Activated CD8-positive, alpha-beta memory T cell treated with anti-CD3 and anti-CD28 coated beads, Interleukin-2, amount 10 ng/mL, durations not matched to agents 7 days and 5 days (primary cell): ENCODE results near the gene MTPN. TPM values are rescaled to one million over a fixed set of nuclear protein-coding genes. Genes with fewer than 3 reads are reported as not detected.

ENCODE experiments used
- ATAC-seq: fragments of 150-1000 bp; cut with Tn5 transposase; one replicate; pipeline ENCODE4 v1.10.0; 2021; ENCODE audit warnings: moderate library complexity
- CTCF ChIA-PET: fragments of 350-600 bp; sonication (Branson Sonifier 250); formaldehyde crosslinking; loops from one replicate; lab custom pipeline; 2021; ENCODE audit warnings: antibody characterized with exemption; lab: Charles Lee
- DNase-seq: peaks from one replicate; pipeline ENCODE4 v3.0.0-alpha.2; 2020
- H3K27ac Mint-ChIP-seq: one replicate; pipeline ENCODE4 v1.8.0; 2021; ENCODE audit warnings: mild to moderate bottlenecking, mixed read lengths
- H3K27me3 Mint-ChIP-seq: one replicate; pipeline ENCODE4 v1.8.0; 2021; ENCODE audit warnings: mixed read lengths
- H3K36me3 Mint-ChIP-seq: one replicate; pipeline ENCODE4 v1.8.0; 2021; ENCODE audit warnings: mild to moderate bottlenecking, mixed read lengths
- H3K4me1 Mint-ChIP-seq: one replicate; pipeline ENCODE4 v1.8.0; 2021; ENCODE audit warnings: mixed read lengths
- H3K4me3 Mint-ChIP-seq: one replicate; pipeline ENCODE4 v1.8.0; 2021; ENCODE audit warnings: mild to moderate bottlenecking, moderate library complexity, mixed read lengths
- H3K9me3 Mint-ChIP-seq: one replicate; pipeline ENCODE4 v1.8.0; 2022; ENCODE audit warnings: low read depth, mixed read lengths
- total RNA-seq, 2 experiments: library from RNA; stranded (reverse); gene quantifications; one replicate each; pipeline ENCODE4 v1.2.3, GENCODE V29; 2021

MTPN gene
- total RNA-seq, 2 experiments from 2014 or later = 86.1 to 109 TPM

DNA sequence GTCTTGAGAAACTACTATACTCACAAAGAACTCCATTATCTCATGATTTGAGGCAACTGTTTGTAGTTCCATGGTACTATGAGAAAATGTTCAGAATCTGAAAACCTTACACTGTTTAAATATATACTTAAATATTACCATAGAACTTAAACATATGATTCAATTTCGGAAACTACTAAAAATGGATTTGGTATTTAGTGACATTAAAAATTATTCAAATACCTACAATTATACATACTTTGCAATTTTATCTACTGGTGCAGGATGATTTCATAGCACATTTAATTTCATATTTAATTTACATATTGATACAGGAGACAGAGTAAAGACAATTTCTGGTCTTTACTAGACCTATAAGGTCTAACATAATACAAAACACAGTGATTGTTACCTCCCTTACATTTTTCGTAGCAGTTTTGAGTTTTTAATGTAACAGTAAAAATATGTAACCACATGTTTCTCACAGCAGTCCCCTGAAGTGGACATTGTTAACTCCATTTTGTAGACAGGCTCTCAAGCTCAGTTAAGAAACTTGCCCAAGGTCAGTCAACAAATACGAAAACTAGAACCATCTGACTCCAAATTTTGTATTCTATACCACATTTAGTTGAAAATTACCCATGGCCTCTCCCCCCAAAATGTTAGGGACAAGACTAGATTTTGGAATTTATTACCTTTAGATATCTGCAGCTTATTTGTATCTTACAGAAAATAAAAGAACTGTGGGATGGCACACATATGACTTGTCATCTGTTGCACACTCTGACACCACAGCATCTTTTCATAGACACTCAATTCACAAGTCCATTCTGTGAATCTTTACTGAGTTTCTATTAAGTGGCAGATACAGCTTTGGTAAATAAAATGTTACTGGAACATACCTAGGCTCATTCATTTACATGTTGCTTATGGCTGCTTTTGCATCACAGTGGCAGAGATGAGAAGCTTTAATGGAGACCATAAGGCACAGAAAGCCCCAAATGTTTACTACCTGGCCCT lies 36.8 kb downstream of the MTPN start:
- Mint-ChIP-seq H3K27me3 (no peaks in the 10 kb centered on the region), H3K4me3 (no peak overlapping the region), H3K36me3 (peaks cover 3% of the 10 kb centered on the region), H3K27ac (no peak overlapping the region), H3K4me1 (peaks cover 15% of the 10 kb centered on the region), H3K9me3 (no peaks in the 10 kb centered on the region)
- CTCF ChIA-PET = no interaction called here
- ATAC-seq (no peak), DNase-seq (no peak)

DNA sequence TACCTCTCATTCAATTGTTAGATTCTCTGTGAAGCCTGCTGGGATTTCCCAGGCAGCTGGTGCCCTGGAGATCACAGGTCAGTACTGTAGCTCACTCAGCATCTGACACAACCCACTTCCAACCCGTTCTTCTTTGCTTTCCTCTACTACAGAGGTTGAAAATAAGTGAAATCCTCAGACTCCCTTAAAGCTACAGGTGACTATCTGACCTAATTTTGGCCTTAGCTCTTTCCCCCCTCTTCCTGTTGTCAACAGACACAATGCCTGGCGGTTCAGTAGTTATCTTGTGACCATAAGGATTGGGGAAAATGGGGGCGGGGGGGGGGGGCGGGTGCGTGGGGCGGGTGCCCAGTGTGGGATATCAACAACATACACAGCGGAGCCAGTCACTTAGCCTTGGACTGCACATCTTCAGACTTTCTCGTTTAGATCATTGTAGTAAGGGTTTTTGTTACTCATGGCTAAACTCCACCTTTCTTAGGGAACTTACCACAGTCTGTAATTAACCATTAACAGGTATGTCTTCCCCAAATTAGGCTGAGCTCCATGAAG lies 37.8 kb downstream of the MTPN start:
- H3K27ac Mint-ChIP-seq = no peak overlapping the region
- no peaks in the 10 kb centered on the region for H3K9me3 Mint-ChIP-seq
- H3K4me3 Mint-ChIP-seq = no peak overlapping the region
- H3K27me3 Mint-ChIP-seq = no peaks in the 10 kb centered on the region
- no peak for ATAC-seq
- H3K4me1 Mint-ChIP-seq = peaks cover 15% of the 10 kb centered on the region
- DNase-seq = no peak
- CTCF ChIA-PET = no interaction called here
- H3K36me3 Mint-ChIP-seq = peaks cover 3% of the 10 kb centered on the region

DNA sequence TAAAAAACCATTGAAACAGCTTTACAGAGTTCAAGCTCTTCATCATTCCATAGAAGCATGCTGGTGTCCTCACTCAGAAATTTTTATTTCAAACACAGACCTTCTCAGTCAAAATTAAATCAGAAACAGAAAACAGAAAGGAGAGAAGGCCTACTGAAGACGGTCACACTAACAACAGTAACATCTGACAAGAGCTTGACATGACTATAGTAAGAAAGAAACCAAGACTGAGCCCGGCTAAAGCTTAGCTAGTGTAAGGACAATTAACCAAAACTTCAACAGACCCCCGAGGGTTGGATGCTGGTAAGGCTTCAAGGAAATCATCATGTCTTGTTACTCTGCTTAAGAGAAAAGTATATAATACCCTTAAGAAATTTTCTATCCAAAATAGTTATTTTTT lies 38.6 kb downstream of the MTPN start:
- H3K27me3 Mint-ChIP-seq = no peaks in the 10 kb centered on the region
- peaks cover 18% of the 10 kb centered on the region for H3K4me1 Mint-ChIP-seq
- H3K27ac Mint-ChIP-seq = no peak overlapping the region
- CTCF ChIA-PET = no interaction called here
- ATAC-seq = no peak
- no peaks in the 10 kb centered on the region for H3K9me3 Mint-ChIP-seq
- H3K4me3 Mint-ChIP-seq = no peak overlapping the region
- peaks cover 3% of the 10 kb centered on the region for H3K36me3 Mint-ChIP-seq
- no peak for DNase-seq

DNA sequence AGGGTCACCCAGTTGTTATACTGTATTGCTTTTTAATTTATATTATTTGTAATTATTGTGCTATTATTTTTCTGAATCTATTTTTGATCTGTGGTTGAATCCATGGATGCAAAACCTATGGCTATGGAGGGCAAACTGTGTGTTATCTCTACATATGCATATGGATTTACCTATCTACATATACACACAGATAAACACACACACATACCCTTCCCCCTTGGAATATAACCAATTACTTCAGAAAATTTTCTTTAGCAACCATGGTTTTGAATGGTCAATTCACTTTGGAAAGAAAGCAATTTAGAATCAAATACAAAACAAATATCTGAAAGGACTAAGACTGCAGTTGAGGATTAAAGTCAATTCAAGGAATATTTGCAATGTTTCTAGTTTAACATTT lies 39.1 kb downstream of the MTPN start:
- Mint-ChIP-seq H3K36me3 (peaks cover 3% of the 10 kb centered on the region), H3K4me3 (no peak overlapping the region), H3K27ac (no peak overlapping the region), H3K9me3 (no peaks in the 10 kb centered on the region), H3K4me1 (peaks cover 18% of the 10 kb centered on the region), H3K27me3 (no peaks in the 10 kb centered on the region)
- ATAC-seq (no peak), DNase-seq (no peak)
- CTCF ChIA-PET = interaction anchor here (1.0 kb wide), 1 partner anchor 11 kb away, joined by 3 read pairs; no protein-coding TSS in a partner anchor

DNA sequence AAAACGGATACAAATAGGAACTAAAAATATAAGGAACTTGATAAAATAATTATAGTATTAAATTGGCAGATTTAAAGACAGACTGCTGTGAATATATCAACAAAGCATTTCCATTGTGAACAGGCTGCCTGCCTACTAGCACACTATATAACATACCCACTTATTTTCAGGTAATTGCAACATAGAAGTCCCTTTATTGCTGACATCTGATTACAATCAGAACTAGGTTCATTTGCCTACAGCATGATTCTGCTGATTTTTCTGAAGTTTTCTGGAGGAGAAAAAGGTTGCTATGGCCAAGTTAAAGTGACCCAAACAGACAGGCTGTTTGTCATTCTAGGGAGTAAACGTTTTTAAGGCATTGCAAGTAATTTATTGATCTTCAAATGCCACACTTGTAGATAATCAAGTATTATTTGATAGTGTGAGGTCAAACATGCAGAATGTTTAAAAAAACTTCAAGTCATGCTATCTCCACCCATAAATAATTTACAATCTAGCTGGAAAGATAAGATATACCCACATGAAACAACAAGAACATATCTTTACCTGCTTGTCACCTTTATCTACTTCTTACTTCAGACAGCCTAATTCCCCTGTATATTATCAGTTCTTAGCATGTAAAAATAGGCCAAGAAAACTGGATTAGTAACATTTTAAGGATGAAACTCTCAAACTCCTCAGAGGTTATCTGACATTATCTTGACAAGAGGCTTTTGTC lies 40.5 kb downstream of the MTPN start:
- Mint-ChIP-seq H3K27me3 (no peaks in the 10 kb centered on the region), H3K4me3 (no peak overlapping the region), H3K27ac (no peak overlapping the region), H3K36me3 (peaks cover 1% of the 10 kb centered on the region), H3K4me1 (peaks cover 18% of the 10 kb centered on the region), H3K9me3 (no peaks in the 10 kb centered on the region)
- CTCF ChIA-PET = no interaction called here
- no peak for ATAC-seq
- DNase-seq = no peak

DNA sequence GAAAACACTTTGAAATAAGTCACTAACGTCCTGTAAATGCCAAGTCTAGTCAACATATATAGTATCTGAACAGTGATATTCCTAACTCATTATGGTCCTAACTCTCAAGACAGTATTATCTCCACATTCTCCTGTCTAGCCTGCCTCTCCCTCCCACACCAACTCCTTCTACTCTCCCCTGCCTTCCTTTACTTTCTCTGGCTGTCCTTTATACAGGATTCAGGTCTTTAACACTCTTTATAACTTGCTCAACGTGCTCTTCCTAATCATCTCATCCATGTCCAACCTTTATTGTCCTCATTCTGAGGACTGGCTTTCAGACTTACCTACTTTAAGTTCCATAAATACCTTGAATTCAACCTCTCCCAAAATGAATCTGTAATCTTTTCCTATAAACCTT lies 42.5 kb downstream of the MTPN start:
- DNase-seq = no peak
- Mint-ChIP-seq H3K27me3 (no peaks in the 10 kb centered on the region), H3K27ac (no peak overlapping the region), H3K9me3 (no peaks in the 10 kb centered on the region), H3K4me1 (peaks cover 15% of the 10 kb centered on the region), H3K4me3 (no peak overlapping the region), H3K36me3 (peaks cover 4% of the 10 kb centered on the region)
- ATAC-seq = no peak
- CTCF ChIA-PET = no interaction called here

DNA sequence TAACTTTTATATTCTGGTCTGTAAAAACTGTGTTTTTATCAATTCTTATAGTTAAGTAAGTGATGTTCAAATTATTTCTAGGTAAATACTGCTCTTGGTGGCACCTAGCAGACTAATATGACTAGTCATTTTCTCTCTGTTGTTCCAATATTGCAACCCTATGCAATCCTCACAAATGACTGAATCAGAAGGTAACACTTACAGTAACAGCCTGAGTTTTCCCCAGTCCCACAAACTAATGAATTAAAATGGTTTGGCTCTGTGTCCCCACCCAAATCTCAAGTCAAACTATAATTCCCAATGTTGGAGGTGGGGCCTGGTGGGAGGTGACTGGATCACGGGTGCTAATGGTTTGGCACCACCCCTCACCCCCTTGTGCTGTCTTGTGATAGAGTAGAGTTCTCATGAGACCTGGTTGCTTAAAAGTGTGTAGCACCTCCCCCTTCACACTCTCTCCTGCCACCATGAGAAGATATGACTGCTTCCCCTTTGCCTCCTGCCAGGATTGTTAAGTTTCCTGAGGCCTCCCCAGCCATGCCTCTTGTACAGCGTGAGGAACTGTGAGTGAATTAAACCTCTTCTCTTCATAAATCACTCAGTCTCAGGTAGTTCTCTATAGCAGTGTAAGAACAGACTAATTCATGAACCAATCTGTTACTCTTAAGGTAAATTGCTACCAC lies 43.5 kb downstream of the MTPN start:
- DNase-seq (no peak), ATAC-seq (no peak)
- CTCF ChIA-PET = no interaction called here
- peaks cover 11% of the 10 kb centered on the region for H3K36me3 Mint-ChIP-seq
- no peak overlapping the region for H3K27ac Mint-ChIP-seq
- no peak overlapping the region for H3K4me3 Mint-ChIP-seq
- peaks cover 9% of the 10 kb centered on the region for H3K4me1 Mint-ChIP-seq
- no peaks in the 10 kb centered on the region for H3K9me3 Mint-ChIP-seq
- no peaks in the 10 kb centered on the region for H3K27me3 Mint-ChIP-seq

DNA sequence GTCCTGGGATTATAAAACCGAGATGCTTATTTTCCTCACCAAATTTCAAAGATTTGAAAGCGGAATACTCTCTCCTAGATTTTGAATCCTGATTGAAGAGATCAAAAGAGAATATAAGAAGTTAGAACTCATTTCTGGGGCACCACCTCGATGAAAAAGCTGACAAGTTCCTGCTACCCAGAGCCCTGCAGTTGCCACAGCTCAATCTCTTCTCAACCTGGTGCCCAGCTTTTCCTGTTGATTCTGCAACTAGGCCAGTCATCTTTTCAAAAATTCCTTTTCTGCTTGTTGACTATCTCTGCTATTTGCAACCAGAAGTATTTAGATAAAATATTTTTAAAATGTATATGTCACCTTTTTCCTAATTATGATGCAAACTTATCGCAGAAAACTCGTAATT lies 45.0 kb downstream of the MTPN start:
- Mint-ChIP-seq H3K36me3 (peaks cover 14% of the 10 kb centered on the region), H3K4me1 (peaks cover 7% of the 10 kb centered on the region), H3K9me3 (no peaks in the 10 kb centered on the region), H3K4me3 (no peak overlapping the region), H3K27me3 (no peaks in the 10 kb centered on the region), H3K27ac (no peak overlapping the region)
- no peak for DNase-seq
- ATAC-seq = no peak
- CTCF ChIA-PET = no interaction called here

DNA sequence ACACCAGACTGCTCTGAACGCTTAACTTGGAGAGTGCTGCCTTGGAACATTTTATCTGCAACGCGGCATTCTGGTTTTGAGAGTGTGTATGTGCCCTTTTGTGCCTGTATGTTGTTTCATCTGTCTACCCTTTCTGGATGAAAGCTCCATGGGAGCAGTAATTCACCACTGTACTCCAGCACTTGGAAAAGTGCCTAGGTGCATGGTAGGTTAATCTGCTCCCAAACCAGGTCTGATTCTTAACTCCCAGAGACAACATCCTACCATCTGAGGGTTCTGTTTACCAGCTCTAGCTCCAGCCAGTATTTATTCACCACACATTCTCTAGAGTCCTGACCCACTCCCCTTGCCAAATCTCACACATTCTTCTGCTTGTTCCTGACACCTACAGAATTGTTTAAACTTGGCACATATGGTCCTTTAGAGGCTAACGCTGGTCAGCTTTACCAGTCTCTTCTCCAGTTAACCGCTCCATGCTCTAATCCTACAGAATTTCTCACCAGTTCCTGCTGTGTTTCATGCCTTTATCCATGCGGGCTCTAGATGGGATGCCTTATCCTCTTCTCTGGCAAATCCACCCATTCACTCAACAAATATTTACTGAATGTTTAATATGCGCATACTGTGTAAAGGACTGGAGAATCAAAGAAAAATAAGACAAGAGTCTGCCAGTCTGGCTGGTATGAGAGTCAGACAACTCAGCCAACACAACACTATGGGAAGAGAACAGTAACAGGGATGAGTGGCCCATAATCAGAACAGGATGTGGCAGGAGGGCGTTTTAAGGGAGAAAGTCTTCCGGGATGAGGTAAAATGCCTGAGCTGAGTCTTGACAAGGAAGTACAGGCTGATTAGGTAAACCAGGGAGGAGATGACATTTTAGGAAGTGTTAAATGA lies 46.3 kb downstream of the MTPN start:
- DNase-seq (no peak), ATAC-seq (no peak)
- H3K4me1 Mint-ChIP-seq = peaks cover 6% of the 10 kb centered on the region
- CTCF ChIA-PET = no interaction called here
- H3K27ac Mint-ChIP-seq = no peak overlapping the region
- no peaks in the 10 kb centered on the region for H3K9me3 Mint-ChIP-seq
- H3K36me3 Mint-ChIP-seq = peaks cover 22% of the 10 kb centered on the region
- no peak overlapping the region for H3K4me3 Mint-ChIP-seq
- H3K27me3 Mint-ChIP-seq = no peaks in the 10 kb centered on the region

DNA sequence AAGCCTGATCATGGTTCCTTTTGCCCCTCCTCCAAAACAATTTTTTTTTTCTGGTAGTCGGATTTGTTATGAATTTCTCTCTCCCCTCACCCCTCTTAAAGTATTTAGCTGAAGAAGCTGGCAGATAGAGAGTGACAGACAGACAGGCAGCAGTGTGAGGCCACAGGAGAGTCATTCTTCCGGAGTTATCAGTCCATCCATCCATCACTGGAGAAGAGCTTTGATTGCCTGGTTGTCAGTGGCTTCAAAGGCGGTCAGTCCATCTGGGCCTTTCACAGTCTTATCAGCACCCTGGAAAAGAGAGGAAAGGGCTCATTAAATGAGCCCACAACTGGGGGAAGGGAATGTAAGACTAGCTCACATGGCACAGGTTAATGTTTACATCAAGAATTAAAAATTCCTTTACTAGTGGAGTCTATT lies 47.4 kb downstream of the MTPN start:
- CTCF ChIA-PET = no interaction called here
- Mint-ChIP-seq H3K4me1 (peaks cover 3% of the 10 kb centered on the region), H3K9me3 (no peaks in the 10 kb centered on the region), H3K36me3 (peaks cover 22% of the 10 kb centered on the region), H3K4me3 (no peak overlapping the region), H3K27ac (no peak overlapping the region), H3K27me3 (no peaks in the 10 kb centered on the region)
- no peak for DNase-seq
- ATAC-seq = no peak

DNA sequence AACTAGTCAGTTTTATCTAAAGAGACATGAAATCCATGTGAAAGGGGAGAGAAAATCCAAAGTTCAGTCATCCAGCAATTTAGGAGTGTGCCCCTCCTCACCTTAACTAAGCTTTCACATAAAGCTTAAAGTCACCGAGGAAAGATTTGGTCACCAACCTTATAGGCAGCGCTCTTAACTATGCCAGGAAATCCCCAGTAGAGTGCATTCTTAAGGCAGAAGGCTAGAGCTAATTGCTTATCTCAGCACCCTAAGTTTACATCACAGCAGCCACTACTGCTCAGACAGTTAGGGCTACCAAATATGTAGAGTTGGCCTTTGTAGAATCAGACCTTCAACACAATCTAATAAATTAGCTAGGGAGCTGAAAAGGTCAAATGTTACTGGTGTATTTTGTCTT lies 47.9 kb downstream of the MTPN start:
- CTCF ChIA-PET = no interaction called here
- peaks cover 3% of the 10 kb centered on the region for H3K4me1 Mint-ChIP-seq
- DNase-seq (no peak), ATAC-seq (no peak)
- H3K27me3 Mint-ChIP-seq = no peaks in the 10 kb centered on the region
- no peak overlapping the region for H3K27ac Mint-ChIP-seq
- no peak overlapping the region for H3K4me3 Mint-ChIP-seq
- no peaks in the 10 kb centered on the region for H3K9me3 Mint-ChIP-seq
- H3K36me3 Mint-ChIP-seq = peaks cover 22% of the 10 kb centered on the region

DNA sequence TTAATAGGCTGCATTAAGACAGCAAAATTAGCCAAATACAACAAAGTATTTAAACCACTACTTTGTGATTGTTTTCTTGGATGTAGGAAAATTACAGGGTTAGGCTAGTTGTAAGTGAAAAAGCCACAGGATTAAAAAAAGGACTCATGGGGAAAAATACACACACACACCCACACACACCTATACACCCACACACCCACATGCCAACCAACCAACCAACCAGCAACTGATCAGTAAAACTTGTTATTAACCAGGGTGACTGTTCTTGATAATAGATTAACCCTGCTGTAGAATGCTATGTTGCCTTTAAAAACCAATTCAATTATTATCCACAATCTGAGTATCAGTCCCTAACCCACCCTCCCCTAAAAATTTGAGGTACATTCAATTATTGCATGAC lies 49.0 kb downstream of the MTPN start:
- DNase-seq (no peak), ATAC-seq (no peak)
- CTCF ChIA-PET = no interaction called here
- H3K27me3 Mint-ChIP-seq = no peaks in the 10 kb centered on the region
- no peaks in the 10 kb centered on the region for H3K9me3 Mint-ChIP-seq
- no peaks in the 10 kb centered on the region for H3K4me1 Mint-ChIP-seq
- no peak overlapping the region for H3K27ac Mint-ChIP-seq
- no peak overlapping the region for H3K4me3 Mint-ChIP-seq
- H3K36me3 Mint-ChIP-seq = peaks cover 22% of the 10 kb centered on the region
